A673 (cell line): ENCODE data around the gene AGR3. TPM values are rescaled to one million over a fixed set of nuclear protein-coding genes. Genes with fewer than 3 reads are reported as not detected.

Source experiments
- BruUV-seq: library from RNA; stranded (reverse); fragments of 400-500 nt; replicated peaks from 2 replicates; lab custom pipeline; 2021; lab: Mats Ljungman, UMichigan
- CTCF ChIA-PET: fragments of 300-600 bp; sonication (Branson Sonifier 250); formaldehyde crosslinking; loops from one replicate; lab custom pipeline; 2022; ENCODE audit warnings: antibody characterized with exemption; lab: Charles Lee
- POLR2A ChIA-PET: fragments of 300-600 bp; sonication (Branson Sonifier 250); formaldehyde crosslinking; loops from one replicate; lab custom pipeline; 2022; ENCODE audit warnings: antibody characterized with exemption; ENCODE audit not compliant: low non-redundant PET; lab: Charles Lee
- DNase-seq: peaks from one replicate; pipeline ENCODE4 v3.0.0-alpha.2; 2015; ENCODE audit warnings: low spot score
- H3K27ac ChIP-seq: fragments of 200-600 bp; sonication (generic); 2 replicates; pipeline ENCODE4 v1.5.1; 2016; ENCODE audit warnings: mixed run types, low read depth, mild to moderate bottlenecking, mixed read lengths, antibody characterized with exemption, low read length; ENCODE audit not compliant: poor library complexity, severe bottlenecking
- H3K27me3 ChIP-seq: fragments of 200-600 bp; sonication (generic); replicated peaks from 2 replicates; pipeline ENCODE4 v1.6.1; 2017; ENCODE audit warnings: mixed run types, low read depth, mild to moderate bottlenecking, mixed read lengths, antibody characterized with exemption, low read length; ENCODE audit not compliant: insufficient read depth, poor library complexity
- H3K36me3 ChIP-seq: fragments of 200-600 bp; sonication (generic); 2 replicates; pipeline ENCODE4 v1.6.1; 2016; ENCODE audit warnings: mixed run types, mild to moderate bottlenecking, mixed read lengths, antibody characterized with exemption, low read length; ENCODE audit not compliant: insufficient read depth, poor library complexity, severe bottlenecking
- H3K4me1 ChIP-seq: fragments of 200-600 bp; sonication (generic); 2 replicates; pipeline ENCODE4 v1.6.1; 2017; ENCODE audit warnings: mixed run types, mild to moderate bottlenecking, mixed read lengths, antibody characterized with exemption, low read length; ENCODE audit not compliant: insufficient read depth, poor library complexity, severe bottlenecking
- H3K4me3 ChIP-seq: fragments of 200-600 bp; sonication (generic); 2 replicates; pipeline ENCODE4 v1.5.1; 2016; ENCODE audit warnings: low read depth, mixed run types, mild to moderate bottlenecking, mixed read lengths, low read length; ENCODE audit not compliant: poor library complexity, severe bottlenecking
- H3K9me3 ChIP-seq: fragments of 200-600 bp; sonication (generic); 2 replicates; pipeline ENCODE4 v1.6.1; 2016; ENCODE audit warnings: mixed run types, low read depth, mild to moderate bottlenecking, mixed read lengths, antibody characterized with exemption, low read length; ENCODE audit not compliant: poor library complexity, severe bottlenecking
- EZH2 ChIP-seq: fragments of 200-600 bp; sonication (generic); IDR thresholded peaks from 2 replicates; pipeline ENCODE4 v1.6.1; 2017; ENCODE audit warnings: borderline replicate concordance, low read depth, mild to moderate bottlenecking, mixed read lengths, antibody characterized with exemption, low read length; ENCODE audit not compliant: poor library complexity, severe bottlenecking
- intact Hi-C: fragments of 100-400 bp; cut with micrococcal nuclease; formaldehyde crosslinking; loops from one replicate; pipeline ENCODE4 v1.10.0; 2022; ENCODE audit not compliant: unreplicated experiment
- total RNA-seq: library from RNA; stranded (reverse); gene quantifications from 2 replicates; pipeline ENCODE4 v1.2.3, GENCODE V29; 2021
- TF ChIP-seq, protein P1 (sequence below): fragments of 300-800, 200-600 bp; sonication (generic); conservative IDR thresholded peaks from 2 replicates; pipeline ENCODE4 v1.5.1; 2017; ENCODE audit warnings: low read depth, mild to moderate bottlenecking, antibody characterized with exemption, low read length, moderate library complexity, mixed read lengths

The AGR3 gene
- total RNA-seq, 1 experiment from 2014 or later, result not detected

DNA sequence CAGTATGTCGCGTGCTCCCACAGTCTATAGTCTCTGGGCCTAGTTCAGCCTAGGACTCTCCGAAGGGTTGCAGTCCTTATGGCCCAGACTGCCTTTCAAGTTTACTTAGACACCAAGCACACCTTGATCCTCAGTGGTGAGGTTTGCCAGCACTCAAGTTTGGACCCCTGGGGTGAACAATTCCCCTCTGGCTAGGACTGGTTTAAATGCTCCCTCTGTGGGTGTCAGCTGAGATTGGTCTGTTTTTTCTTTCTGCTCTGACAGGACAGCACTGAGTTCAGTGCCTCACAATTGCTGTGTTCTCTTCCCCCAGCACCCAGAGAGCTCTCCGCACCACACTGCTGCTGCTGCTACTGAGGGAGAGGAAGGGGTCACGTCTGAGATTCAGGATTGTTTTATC lies 31.9 kb upstream of the AGR3 start:
- no peaks in the 10 kb centered on the region for H3K27me3 ChIP-seq
- intact Hi-C loops, result loop anchor here (10.0 kb wide), 1 partner anchor 799 kb away; no protein-coding TSS in a partner anchor
- no TSS peak for BruUV-seq
- H3K36me3 ChIP-seq, result no peaks in the 10 kb centered on the region
- H3K4me1 ChIP-seq, result peaks cover 23% of the 10 kb centered on the region
- H3K4me3 ChIP-seq, result no peak overlapping the region
- POLR2A ChIA-PET, result no interaction called here
- DNase-seq, result no peak
- H3K9me3 ChIP-seq, result no peaks in the 10 kb centered on the region
- TF ChIP-seq, protein P1, sequence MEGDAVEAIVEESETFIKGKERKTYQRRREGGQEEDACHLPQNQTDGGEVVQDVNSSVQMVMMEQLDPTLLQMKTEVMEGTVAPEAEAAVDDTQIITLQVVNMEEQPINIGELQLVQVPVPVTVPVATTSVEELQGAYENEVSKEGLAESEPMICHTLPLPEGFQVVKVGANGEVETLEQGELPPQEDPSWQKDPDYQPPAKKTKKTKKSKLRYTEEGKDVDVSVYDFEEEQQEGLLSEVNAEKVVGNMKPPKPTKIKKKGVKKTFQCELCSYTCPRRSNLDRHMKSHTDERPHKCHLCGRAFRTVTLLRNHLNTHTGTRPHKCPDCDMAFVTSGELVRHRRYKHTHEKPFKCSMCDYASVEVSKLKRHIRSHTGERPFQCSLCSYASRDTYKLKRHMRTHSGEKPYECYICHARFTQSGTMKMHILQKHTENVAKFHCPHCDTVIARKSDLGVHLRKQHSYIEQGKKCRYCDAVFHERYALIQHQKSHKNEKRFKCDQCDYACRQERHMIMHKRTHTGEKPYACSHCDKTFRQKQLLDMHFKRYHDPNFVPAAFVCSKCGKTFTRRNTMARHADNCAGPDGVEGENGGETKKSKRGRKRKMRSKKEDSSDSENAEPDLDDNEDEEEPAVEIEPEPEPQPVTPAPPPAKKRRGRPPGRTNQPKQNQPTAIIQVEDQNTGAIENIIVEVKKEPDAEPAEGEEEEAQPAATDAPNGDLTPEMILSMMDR, result no peak
- TF ChIP-seq EZH2, result no peak
- CTCF ChIA-PET, result no interaction called here
- H3K27ac ChIP-seq, result no peak overlapping the region

DNA sequence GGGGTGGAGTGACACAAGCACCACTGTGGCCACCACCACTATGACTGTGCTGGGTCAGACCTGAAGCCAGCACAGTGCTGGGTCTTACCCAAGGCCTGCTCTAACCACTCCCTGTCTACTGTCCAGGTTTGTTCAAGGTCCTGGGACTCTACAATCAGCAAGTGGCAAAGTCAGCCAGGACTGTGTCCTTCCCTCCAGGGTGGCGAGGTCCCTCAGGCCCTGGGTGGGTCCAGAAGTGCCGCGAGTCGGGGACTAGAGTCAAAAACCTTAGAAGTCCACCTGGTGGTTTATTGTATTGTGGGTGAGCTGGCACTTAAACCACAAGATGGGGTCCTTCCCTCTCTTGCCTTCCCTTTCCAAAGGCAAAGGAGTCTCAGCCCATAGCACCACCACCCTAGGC lies 30.8 kb upstream of the AGR3 start:
- intact Hi-C loops, result loop anchor here (10.0 kb wide), 1 partner anchor 798 kb away; no protein-coding TSS in a partner anchor
- no peaks in the 10 kb centered on the region for H3K36me3 ChIP-seq
- H3K27me3 ChIP-seq, result no peaks in the 10 kb centered on the region
- no peaks in the 10 kb centered on the region for H3K9me3 ChIP-seq
- ChIA-PET CTCF (no interaction called here), POLR2A (no interaction called here)
- no peak overlapping the region for H3K4me3 ChIP-seq
- no peak for TF ChIP-seq EZH2
- TF ChIP-seq, protein P1, result no peak
- H3K4me1 ChIP-seq, result peaks cover 13% of the 10 kb centered on the region
- no peak for DNase-seq
- no TSS peak for BruUV-seq
- no peak overlapping the region for H3K27ac ChIP-seq

DNA sequence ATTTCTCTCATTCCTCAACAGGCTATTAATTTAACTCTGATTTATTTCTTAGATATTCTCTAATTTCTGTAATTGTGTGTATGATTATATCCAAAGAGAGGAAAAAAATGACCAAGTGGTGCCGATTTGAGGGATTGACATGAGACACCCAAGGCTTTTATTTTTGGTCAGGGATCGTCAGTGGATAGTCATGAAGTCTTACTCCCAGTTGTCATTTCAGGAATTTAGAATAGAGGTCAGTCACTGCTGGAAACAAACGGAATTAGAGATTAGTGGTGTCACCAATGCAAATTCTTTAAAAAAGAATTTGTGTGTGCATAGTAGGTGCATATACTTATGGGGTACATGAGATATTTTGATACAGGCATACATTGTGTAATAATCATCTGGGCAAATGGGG lies 26.8 kb upstream of the AGR3 start:
- intact Hi-C loops, result no loop called here
- Histone ChIP-seq H3K9me3 (no peaks in the 10 kb centered on the region), H3K4me3 (no peak overlapping the region), H3K27ac (no peak overlapping the region), H3K27me3 (no peaks in the 10 kb centered on the region), H3K4me1 (peaks cover 13% of the 10 kb centered on the region), H3K36me3 (no peaks in the 10 kb centered on the region)
- no TSS peak for BruUV-seq
- no peak for DNase-seq
- POLR2A ChIA-PET, result no interaction called here
- TF ChIP-seq EZH2, result no peak
- TF ChIP-seq, protein P1, result no peak
- CTCF ChIA-PET, result no interaction called here
